GM21381 (cell line): ENCODE results near the gene OR4F6.
"Not testable (repeated sequence)": the region's sequence is repeated elsewhere in the genome, so short reads cannot be mapped to it uniquely, and the experiment has no call there.

Source experiments
- ATAC-seq: cut with Tn5 transposase; IDR thresholded peaks from one replicate; pipeline ENCODE4 v1.9.1; 2021; ENCODE audit warnings: mild to moderate bottlenecking, moderate library complexity; ENCODE audit not compliant: unreplicated experiment

Gene OR4F6

GRCh38 chr15:101803209-101803608 is at the start of gene OR4F6:
Gene OR4F6, plus strand, starts transcription at chr15:101803509. Its CDS starts 2,211 bp downstream, at chr15:101805720.
- ATAC-seq, result no peak

GRCh38 chr15:101764669-101765339 is 38.5 kb upstream of the OR4F6 start:
- not testable (repeated sequence) for ATAC-seq

- not testable (repeated sequence) for ATAC-seq
Measured at GRCh38 chr15:101765340-101765671, 38.0 kb upstream of the OR4F6 start.

- ATAC-seq, result no peak
Measured at GRCh38 chr15:101765772-101766456, 37.4 kb upstream of the OR4F6 start.

- ATAC-seq, result not testable (repeated sequence)
Measured at GRCh38 chr15:101767083-101767640, 36.1 kb upstream of the OR4F6 start.

GRCh38 chr15:101772921-101773320 is 30.4 kb upstream of the OR4F6 start:
- ATAC-seq, result no peak

GRCh38 chr15:101773496-101774100 is 29.7 kb upstream of the OR4F6 start:
- no peak for ATAC-seq

GRCh38 chr15:101775136-101775535 is 28.2 kb upstream of the OR4F6 start:
- no peak for ATAC-seq

GRCh38 chr15:101778576-101778975 is 24.7 kb upstream of the OR4F6 start:
- not testable (repeated sequence) for ATAC-seq

GRCh38 chr15:101780225-101780624 is 23.1 kb upstream of the OR4F6 start:
- ATAC-seq, result not testable (repeated sequence)

GRCh38 chr15:101781928-101782327 is 21.4 kb upstream of the OR4F6 start:
- no peak for ATAC-seq

GRCh38 chr15:101784644-101785043 is 18.7 kb upstream of the OR4F6 start:
- no peak for ATAC-seq

- ATAC-seq, result not testable (repeated sequence)
Measured at GRCh38 chr15:101786422-101786821, 16.9 kb upstream of the OR4F6 start.

- not testable (repeated sequence) for ATAC-seq
Measured at GRCh38 chr15:101788001-101788400, 15.3 kb upstream of the OR4F6 start.

- not testable (repeated sequence) for ATAC-seq
Measured at GRCh38 chr15:101788503-101789269, 14.6 kb upstream of the OR4F6 start.

- ATAC-seq, result not testable (repeated sequence)
Measured at GRCh38 chr15:101790748-101791147, 12.6 kb upstream of the OR4F6 start.

GRCh38 chr15:101793981-101794380 is 9.3 kb upstream of the OR4F6 start:
- not testable (repeated sequence) for ATAC-seq

- no peak for ATAC-seq
Measured at GRCh38 chr15:101795455-101795854, 7.9 kb upstream of the OR4F6 start.

- no peak for ATAC-seq
Measured at GRCh38 chr15:101799665-101800064, 3.6 kb upstream of the OR4F6 start.

GRCh38 chr15:101801048-101801447 is 2.3 kb upstream of the OR4F6 start:
- ATAC-seq, result no peak

- ATAC-seq, result no peak
Measured at GRCh38 chr15:101803676-101804075, 367 bp downstream of the OR4F6 start.
